ENCODE measurements around the gene ATPAF1.

DNA sequence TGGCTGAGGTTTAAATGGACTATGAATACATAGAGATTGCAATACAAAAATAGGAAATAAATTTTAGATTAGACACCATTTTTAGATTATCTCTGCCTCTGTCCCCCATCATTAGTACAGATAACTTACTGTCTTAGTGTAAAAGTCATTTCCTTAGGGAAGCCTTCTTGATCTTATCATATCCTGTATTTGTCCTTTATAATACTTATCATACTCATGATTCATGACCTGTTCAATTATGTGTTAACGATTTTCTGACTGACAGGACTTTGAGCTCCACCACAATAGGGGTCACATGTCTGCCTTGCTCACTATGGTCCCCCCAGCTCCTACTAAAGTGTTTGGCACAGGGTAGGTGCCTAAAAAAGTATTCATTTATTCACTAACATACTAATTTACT lies 18.1 kb upstream of the ATPAF1 start:
- TF ChIP-seq, protein P1, sequence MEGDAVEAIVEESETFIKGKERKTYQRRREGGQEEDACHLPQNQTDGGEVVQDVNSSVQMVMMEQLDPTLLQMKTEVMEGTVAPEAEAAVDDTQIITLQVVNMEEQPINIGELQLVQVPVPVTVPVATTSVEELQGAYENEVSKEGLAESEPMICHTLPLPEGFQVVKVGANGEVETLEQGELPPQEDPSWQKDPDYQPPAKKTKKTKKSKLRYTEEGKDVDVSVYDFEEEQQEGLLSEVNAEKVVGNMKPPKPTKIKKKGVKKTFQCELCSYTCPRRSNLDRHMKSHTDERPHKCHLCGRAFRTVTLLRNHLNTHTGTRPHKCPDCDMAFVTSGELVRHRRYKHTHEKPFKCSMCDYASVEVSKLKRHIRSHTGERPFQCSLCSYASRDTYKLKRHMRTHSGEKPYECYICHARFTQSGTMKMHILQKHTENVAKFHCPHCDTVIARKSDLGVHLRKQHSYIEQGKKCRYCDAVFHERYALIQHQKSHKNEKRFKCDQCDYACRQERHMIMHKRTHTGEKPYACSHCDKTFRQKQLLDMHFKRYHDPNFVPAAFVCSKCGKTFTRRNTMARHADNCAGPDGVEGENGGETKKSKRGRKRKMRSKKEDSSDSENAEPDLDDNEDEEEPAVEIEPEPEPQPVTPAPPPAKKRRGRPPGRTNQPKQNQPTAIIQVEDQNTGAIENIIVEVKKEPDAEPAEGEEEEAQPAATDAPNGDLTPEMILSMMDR (IDR thresholded peaks at IDR 0.05; ENCODE audit: low read depth, low read length, poor library complexity, severe bottlenecking) = no peak
- no peak for TF ChIP-seq EZH2phosphoT487 (IDR thresholded peaks at IDR 0.05; ENCODE audit: borderline replicate concordance, low read length)
